Peyer's patch (tissue), 4 donors: ENCODE data around the gene GPC2.

ENCODE experiments used
- CTCF ChIP-seq, 6 experiments: fragments of 450-650 bp in 4 of 6; fragments of 200-600 bp in 2 of 6; sonication (generic) in 1 of 6; IDR thresholded peaks; one replicate each; pipeline ENCODE4 v1.5.1; 2017 to 2019; ENCODE audit warnings: antibody characterized with exemption in 6 of 6, mild to moderate bottlenecking in 3 of 6, moderate library complexity in 1 of 6
- POLR2A ChIP-seq, 2 donors: fragments of 450-650 bp; IDR thresholded peaks; one replicate each; pipeline ENCODE4 v1.5.1; 2017; ENCODE audit warnings: antibody characterized with exemption in 2 of 2, mild to moderate bottlenecking in 2 of 2, moderate library complexity in 2 of 2

GRCh38 chr7:100132697-100133151 lies 44.5 kb downstream of the GPC2 start:
- peak; percentile 70 to 94 (median 89) for TF ChIP-seq CTCF (IDR thresholded peaks at IDR 0.05)
- TF ChIP-seq POLR2A (IDR thresholded peaks at IDR 0.05), result no peak
